ENCODE measurements around the gene CHMP4A. TPM values are rescaled to one million over a fixed set of nuclear protein-coding genes. Genes with fewer than 3 reads are reported as not detected.
A peak's percentile ranks its signal among the peaks of the same experiment; 100 is the strongest.

Gene CHMP4A
- total and polyA plus RNA-seq, 9 of the 15 experiments (the other 6 are each of a cell fraction or from before 2014, with no cell fraction given), result 28.8 to 104 (median 52.7) TPM

DNA sequence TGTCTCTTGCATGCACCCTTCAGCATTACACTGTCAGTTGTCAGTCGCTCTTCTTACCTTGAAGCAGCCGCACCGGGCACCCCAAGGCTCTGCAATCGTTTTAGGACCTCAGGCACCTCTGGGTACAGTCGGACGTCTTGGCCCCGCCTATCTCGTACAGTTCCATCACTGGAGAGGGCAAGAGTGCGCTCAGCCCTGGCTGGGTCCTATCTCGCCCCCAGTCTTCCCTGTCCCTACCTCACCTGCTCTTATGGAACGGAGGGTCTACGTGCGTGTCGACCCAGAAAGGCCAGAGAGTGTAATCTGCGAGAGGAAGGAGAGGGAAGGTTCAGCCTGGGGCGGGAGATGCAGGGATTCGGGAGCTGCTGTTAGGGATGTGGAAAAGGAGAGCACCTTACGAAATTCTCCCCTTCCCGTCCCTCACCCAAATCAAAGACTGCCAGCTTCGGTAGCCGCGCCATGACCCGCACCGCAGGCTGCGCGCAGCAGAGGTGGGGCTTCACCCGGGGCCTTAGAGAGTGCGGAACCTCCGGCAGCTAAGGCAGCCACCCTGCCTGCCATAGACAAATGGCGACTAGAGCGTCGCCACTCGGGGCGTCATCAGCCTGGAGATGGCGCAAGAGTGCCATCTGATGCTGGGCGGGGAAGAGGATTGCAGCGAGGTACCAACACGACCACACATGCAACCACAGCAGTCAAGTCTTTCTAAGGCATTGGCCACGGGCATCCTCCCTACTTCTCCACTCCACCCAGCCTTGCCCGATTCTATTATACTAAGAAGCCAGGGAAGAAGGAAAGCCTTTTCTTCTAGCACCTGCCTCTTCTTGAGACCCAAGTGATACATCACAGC lies 2.4 kb upstream of the CHMP4A start, which contains the start of gene MDP1 (continued):
- TF ChIP-seq PHF8 (IDR thresholded peaks at IDR 0.05; ENCODE audit: borderline replicate concordance, low read length) (peak; percentile 84; the same call in 1 of the 2 replicates), ILF3 (IDR thresholded peaks at IDR 0.05; ENCODE audit: borderline replicate concordance) (peak; percentile 77; the same call in 1 of the 2 replicates), ZNF347 (CRISPR knock-in tag; IDR thresholded peaks at IDR 0.05; ENCODE audit: low read depth) (no peak), ZNF124 (CRISPR knock-in tag; IDR thresholded peaks at IDR 0.05) (no peak), KDM2B (CRISPR knock-in tag; IDR thresholded peaks at IDR 0.05) (no peak), HMGN3 (IDR thresholded peaks at IDR 0.05; ENCODE audit: borderline replicate concordance, extremely low read depth, insufficient read length, low read depth, low read length) (peak; percentile 74), JUN (IDR thresholded peaks at IDR 0.05; ENCODE audit: borderline replicate concordance, low read depth, low read length) (peak; percentile 24; the same call in 1 of the 2 replicates), JUN (CRISPR knock-in tag; IDR thresholded peaks at IDR 0.05; ENCODE audit: borderline replicate concordance) (0 out of 2 replicates have a peak, but pooled peaks have one; percentile 31), PYGO2 (tag; IDR thresholded peaks at IDR 0.05) (no peak), CXXC5 (CRISPR knock-in tag; IDR thresholded peaks at IDR 0.05) (peak; percentile 59; the same call in 1 of the 2 replicates), JUNB (CRISPR knock-in tag; conservative IDR thresholded peaks at IDR 0.05) (no peak), CTBP1 (IDR thresholded peaks at IDR 0.05; ENCODE audit: borderline replicate concordance) (peak; percentile 81; the same call in 1 of the 2 replicates), SRF (CRISPR knock-in tag; IDR thresholded peaks at IDR 0.05) (0 out of 4 replicates have a peak, but pooled peaks of 1 of the 2 experiments have one; percentile 36), ELF1 (tag; IDR thresholded peaks at IDR 0.05) (no peak), ZNF785 (CRISPR knock-in tag; IDR thresholded peaks at IDR 0.05) (no peak), ZNF184 (CRISPR knock-in tag; IDR thresholded peaks at IDR 0.05) (no peak), SRSF7 (optimal IDR thresholded peaks at IDR 0.05; ENCODE audit: low read depth, low read length) (no peak)
- TF ChIP-seq, protein P1, sequence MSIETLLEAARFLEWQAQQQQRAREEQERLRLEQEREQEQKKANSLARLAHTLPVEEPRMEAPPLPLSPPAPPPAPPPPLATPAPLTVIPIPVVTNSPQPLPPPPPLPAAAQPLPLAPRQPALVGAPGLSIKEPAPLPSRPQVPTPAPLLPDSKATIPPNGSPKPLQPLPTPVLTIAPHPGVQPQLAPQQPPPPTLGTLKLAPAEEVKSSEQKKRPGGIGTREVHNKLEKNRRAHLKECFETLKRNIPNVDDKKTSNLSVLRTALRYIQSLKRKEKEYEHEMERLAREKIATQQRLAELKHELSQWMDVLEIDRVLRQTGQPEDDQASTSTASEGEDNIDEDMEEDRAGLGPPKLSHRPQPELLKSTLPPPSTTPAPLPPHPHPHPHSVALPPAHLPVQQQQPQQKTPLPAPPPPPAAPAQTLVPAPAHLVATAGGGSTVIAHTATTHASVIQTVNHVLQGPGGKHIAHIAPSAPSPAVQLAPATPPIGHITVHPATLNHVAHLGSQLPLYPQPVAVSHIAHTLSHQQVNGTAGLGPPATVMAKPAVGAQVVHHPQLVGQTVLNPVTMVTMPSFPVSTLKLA (conservative IDR thresholded peaks at IDR 0.05), result peak; percentile 22 to 59; a peak in 1 of 4 replicates
- TF ChIP-seq, protein P2, sequence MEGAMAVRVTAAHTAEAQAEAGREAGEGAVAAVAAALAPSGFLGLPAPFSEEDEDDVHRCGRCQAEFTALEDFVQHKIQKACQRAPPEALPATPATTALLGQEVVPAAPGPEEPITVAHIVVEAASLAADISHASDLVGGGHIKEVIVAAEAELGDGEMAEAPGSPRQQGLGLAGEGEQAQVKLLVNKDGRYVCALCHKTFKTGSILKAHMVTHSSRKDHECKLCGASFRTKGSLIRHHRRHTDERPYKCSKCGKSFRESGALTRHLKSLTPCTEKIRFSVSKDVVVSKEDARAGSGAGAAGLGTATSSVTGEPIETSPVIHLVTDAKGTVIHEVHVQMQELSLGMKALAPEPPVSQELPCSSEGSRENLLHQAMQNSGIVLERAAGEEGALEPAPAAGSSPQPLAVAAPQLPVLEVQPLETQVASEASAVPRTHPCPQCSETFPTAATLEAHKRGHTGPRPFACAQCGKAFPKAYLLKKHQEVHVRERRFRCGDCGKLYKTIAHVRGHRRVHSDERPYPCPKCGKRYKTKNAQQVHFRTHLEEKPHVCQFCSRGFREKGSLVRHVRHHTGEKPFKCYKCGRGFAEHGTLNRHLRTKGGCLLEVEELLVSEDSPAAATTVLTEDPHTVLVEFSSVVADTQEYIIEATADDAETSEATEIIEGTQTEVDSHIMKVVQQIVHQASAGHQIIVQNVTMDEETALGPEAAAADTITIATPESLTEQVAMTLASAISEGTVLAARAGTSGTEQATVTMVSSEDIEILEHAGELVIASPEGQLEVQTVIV (CRISPR knock-in tag; IDR thresholded peaks at IDR 0.05; ENCODE audit: borderline replicate concordance), result no peak
- TF ChIP-seq, protein P3, sequence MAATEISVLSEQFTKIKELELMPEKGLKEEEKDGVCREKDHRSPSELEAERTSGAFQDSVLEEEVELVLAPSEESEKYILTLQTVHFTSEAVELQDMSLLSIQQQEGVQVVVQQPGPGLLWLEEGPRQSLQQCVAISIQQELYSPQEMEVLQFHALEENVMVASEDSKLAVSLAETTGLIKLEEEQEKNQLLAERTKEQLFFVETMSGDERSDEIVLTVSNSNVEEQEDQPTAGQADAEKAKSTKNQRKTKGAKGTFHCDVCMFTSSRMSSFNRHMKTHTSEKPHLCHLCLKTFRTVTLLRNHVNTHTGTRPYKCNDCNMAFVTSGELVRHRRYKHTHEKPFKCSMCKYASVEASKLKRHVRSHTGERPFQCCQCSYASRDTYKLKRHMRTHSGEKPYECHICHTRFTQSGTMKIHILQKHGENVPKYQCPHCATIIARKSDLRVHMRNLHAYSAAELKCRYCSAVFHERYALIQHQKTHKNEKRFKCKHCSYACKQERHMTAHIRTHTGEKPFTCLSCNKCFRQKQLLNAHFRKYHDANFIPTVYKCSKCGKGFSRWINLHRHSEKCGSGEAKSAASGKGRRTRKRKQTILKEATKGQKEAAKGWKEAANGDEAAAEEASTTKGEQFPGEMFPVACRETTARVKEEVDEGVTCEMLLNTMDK (IDR thresholded peaks at IDR 0.05; ENCODE audit: borderline replicate concordance, insufficient read depth, low read depth, low read length, poor library complexity, severe bottlenecking), result peak; percentile 77

Data from K562 (cell line).